ENCODE data around the gene PPM1E. TPM values are rescaled to one million over a fixed set of nuclear protein-coding genes. Genes with fewer than 3 reads are reported as not detected.

PPM1E gene
- total RNA-seq, 1 donor from 2014 or later = 3.6 TPM

GRCh38 chr17:59028328-59028727 lies 272.7 kb downstream of the PPM1E start:
- no peak for TF ChIP-seq CTCF (conservative IDR thresholded peaks at IDR 0.05)
- H3K36me3 Mint-ChIP-seq = no peaks in the 10 kb centered on the region
- no peak overlapping the region for H3K4me3 Mint-ChIP-seq
- H3K4me1 Mint-ChIP-seq (ENCODE audit: unreplicated experiment) = no peaks in the 10 kb centered on the region
- no peak for DNase-seq (ENCODE audit: extremely low spot score, unreplicated experiment)
- no peak overlapping the region for H3K27ac Mint-ChIP-seq
- no peaks in the 10 kb centered on the region for H3K27me3 Mint-ChIP-seq
- H3K9me3 Mint-ChIP-seq = no peaks in the 10 kb centered on the region

- no peak for DNase-seq (ENCODE audit: extremely low spot score, unreplicated experiment)
- no peak for TF ChIP-seq CTCF (conservative IDR thresholded peaks at IDR 0.05)
- Mint-ChIP-seq H3K4me1 (ENCODE audit: unreplicated experiment) (no peaks in the 10 kb centered on the region), H3K36me3 (peaks cover under 1% of the 10 kb centered on the region), H3K4me3 (no peak overlapping the region), H3K9me3 (no peaks in the 10 kb centered on the region), H3K27me3 (no peaks in the 10 kb centered on the region), H3K27ac (no peak overlapping the region)
These were observed 275.2 kb downstream of the PPM1E start for GRCh38 chr17:59030811-59031210.

Other genes with a start within 250 kb of the PPM1E start
- 62.2 and 76.5 TPM in 2 replicates for gene MTMR4, start 241.2 kb upstream of the PPM1E start, total RNA-seq (ENCODE audit: low replicate concordance)
- 0.17 and 0.34 TPM in 2 replicates for gene TEX14, start 63.8 kb upstream of the PPM1E start, total RNA-seq (ENCODE audit: low replicate concordance)
- gene RAD51C, start 63.3 kb upstream of the PPM1E start, total RNA-seq (ENCODE audit: low replicate concordance) = 32.0 and 36.8 TPM in 2 replicates